HG02763 (cell line): ENCODE data around the gene ZFP36L1.

Experiments
- ATAC-seq: cut with Tn5 transposase; IDR thresholded peaks from one replicate; pipeline ENCODE4 v1.9.1; 2021; ENCODE audit warnings: mild to moderate bottlenecking, moderate library complexity; ENCODE audit not compliant: unreplicated experiment

Gene ZFP36L1

DNA sequence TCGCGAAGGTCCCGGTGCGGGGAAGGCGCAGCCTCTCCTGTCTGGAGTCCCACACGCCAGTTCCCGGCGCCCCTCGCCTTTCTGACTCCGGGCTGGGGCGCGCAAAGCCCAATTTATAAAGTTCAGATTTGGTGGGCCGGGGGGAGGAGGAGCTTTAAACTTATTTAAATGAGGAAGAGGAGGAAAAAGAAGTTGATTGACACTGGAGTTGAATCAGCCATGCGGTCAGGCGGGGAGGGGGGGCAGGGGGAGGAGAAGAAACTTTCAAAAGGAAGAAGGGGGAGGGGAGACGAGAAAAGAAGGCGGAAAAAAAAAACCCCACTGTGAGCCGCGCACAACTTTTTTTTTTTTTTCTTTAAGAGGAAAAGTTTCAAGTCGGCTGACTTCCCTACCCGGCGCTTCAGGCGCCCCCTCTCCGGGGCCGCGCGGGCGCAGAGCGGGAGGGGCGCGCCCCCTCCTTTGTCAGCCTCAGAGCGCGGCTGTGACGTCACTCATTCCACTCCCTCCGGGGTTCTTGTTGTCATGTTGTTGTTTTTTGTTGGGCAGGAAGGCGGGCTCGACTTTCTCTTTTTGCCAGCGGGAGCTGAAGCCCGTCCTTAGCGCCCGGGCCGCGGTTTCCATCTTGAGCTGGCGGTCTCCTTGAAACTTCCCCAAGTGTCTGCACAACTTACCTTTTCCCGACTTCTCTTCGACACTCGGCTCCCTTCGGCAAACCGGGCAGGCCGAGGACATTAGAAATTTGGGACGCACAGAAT is at the start of gene ZFP36L1:
ZFP36L1 (minus strand) TSS at position 89 of the 755 bp plus-strand sequence. CDS start 129 bp downstream, outside the sequence.
- peak; percentile 39 for ATAC-seq

- ATAC-seq = no peak
Measured at GRCh38 chr14:68842298-68842697, 49.4 kb upstream of the ZFP36L1 start.

GRCh38 chr14:68841016-68841809 is 48.3 kb upstream of the ZFP36L1 start:
- no peak for ATAC-seq

- ATAC-seq = no peak
Measured at GRCh38 chr14:68840454-68840853, 47.6 kb upstream of the ZFP36L1 start.

DNA sequence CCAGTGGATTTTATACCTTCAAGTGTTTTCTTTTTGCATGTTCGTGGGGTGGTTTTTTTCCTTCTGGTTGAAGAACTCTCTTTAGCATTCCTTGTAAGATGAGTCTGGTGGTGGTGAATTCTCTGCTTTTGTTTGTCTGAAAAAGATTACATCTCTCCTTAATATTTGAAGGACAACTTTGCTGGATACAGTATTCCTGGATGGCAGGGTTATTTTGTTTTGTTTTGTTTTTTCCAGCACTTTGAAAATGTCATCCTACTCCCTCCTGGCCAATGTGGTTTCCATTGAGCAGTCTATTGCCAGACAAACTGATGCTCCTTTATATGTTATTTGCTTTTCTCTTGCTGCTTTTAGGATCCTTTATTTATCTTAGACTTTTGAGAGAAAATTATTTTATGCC is 43.2 kb upstream of the ZFP36L1 start:
- no peak for ATAC-seq

- ATAC-seq = no peak
Measured at GRCh38 chr14:68834816-68835215, 41.9 kb upstream of the ZFP36L1 start.

GRCh38 chr14:68828698-68829097 is 35.8 kb upstream of the ZFP36L1 start:
- no peak for ATAC-seq

DNA sequence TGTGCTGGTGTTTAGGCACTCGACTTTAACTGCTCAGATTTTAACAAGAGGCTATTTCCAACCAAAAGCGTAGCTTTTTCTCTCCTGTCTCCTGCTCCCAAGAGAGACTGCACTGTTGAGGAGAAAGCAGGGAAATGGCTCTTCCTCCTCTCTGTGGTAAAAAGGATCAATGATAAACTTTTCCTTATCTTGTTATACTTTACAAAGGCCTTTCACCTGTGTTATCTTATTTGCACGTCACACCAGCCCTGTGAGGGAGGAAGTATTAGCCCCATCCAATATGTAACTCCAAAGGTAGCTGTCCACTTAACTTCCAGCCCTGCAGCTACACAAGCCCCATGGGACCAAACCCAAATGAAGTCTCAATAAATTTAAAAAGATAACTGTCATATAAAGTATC is 32.9 kb upstream of the ZFP36L1 start:
- ATAC-seq = no peak

- ATAC-seq = no peak
Measured at GRCh38 chr14:68824517-68825347, 31.9 kb upstream of the ZFP36L1 start.

DNA sequence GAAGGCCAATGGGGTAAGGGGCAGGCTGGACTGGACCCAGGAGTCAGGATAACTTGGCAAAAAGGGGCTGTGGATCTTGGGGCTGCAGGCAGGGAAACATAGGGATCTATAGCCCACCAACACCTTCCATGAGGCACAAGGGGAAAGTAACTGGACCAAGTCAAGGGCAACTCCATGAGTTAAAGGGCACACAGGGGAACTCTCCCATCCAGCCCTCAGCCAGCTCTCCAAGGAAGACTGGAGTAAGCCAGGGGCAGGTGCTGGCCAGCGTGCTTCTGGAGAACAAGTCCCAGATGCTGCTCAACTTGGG is 31.3 kb upstream of the ZFP36L1 start:
- no peak for ATAC-seq

GRCh38 chr14:68823434-68824206 is 30.8 kb upstream of the ZFP36L1 start:
- no peak for ATAC-seq

GRCh38 chr14:68822926-68823325 is 30.1 kb upstream of the ZFP36L1 start:
- ATAC-seq = no peak

DNA sequence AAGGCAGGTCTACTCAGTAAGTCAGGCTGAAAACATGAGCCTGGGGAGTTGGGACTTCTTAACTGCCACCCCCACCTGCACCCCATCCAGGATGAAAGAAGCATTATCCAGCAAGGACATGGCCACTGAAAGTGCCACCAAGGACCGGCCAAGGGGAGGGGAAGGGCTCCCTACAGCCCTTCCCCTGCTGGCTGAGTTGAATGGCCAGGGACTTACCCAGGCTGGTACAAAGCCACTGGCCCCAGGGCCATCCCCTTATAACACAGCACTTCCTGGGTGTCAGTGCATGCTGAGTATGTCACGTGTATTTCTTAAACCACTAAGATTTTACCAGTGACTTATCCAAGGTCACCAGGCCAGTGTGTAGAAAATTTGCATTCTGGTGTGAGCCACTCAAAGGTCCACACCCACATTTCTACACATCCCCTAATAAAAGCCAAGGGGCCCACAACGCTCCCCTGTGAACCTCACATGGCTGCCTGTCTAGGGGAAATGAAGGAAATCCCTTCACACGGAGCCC is 29.3 kb upstream of the ZFP36L1 start:
- ATAC-seq = peak; percentile 48

GRCh38 chr14:68820999-68821683 is 28.3 kb upstream of the ZFP36L1 start:
- no peak for ATAC-seq

GRCh38 chr14:68820536-68820935 is 27.7 kb upstream of the ZFP36L1 start:
- ATAC-seq = no peak

DNA sequence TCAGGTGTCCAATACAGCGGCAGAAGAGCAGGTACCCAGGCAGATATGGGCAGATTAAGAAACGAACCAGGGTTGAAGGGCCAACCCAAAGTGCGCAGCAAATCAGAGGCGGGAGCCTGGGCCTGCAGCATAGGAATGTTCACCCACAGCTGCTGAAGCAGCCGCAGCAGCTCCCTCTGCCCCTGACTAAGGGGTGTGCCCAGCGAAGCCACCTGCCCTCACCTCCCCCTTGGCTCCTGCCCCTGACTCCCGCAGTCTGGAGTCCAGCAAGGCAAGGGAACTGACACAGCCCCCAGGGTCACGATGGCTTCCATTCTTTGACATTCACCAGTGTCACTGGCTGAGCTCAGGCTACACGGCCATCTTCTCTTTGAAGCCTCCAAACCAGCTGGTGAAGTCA is 27.3 kb upstream of the ZFP36L1 start:
- no peak for ATAC-seq

DNA sequence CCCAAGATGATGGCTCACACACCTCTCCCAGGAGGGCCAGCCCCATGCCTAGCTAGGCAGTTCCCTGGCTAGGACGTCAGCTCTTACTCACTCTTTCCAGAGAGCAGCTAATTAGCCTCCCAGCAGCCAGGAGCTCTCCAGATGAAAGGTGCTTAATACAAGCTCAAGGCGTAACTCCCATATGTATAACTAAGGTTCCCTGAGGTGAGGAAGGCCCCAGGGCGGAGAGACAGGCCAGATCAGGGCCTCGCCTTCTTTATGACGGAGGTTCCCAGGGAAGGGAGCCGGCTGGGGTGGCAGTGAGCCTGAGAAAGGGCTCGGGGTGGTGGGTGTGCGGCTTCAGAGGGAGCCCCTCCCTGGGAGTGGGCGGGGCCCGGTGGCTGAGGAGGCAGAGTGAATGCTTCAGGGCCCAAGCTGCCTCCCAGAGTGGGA is 26.4 kb upstream of the ZFP36L1 start:
- no peak for ATAC-seq

DNA sequence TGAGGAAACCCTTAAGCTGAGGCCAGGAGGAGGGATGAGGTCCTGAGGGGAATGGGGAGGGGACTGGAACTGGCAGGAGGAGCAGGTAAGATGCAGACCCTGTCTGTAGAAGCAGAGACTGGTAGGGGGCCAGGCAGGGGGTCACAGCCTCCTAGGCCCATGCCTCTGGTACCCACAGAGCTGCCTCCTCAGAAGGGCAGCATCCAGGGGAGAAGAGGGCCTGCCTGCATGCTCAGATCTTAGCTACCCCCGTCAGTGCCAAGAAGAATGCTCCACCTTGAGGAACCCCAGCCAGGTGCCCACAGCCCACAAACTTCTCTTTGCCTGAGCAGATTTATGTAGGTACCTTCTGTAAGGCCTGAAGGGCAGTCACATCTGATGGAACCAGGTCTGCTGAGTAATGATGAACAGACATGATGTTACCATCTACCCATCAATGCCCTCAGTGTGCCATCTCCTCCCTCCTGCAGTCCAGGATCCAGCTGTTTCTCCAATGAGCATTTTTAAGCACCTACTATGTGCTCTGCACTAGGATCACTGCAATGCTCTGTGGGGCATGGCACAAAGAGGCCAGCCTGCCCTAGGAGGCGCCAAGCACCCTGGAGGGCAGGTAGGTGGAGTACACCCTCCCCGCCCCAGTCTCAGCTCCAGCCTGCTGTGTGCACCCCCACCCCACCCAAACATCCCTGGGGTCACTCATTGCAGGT is 24.8 kb upstream of the ZFP36L1 start:
- ATAC-seq = no peak

DNA sequence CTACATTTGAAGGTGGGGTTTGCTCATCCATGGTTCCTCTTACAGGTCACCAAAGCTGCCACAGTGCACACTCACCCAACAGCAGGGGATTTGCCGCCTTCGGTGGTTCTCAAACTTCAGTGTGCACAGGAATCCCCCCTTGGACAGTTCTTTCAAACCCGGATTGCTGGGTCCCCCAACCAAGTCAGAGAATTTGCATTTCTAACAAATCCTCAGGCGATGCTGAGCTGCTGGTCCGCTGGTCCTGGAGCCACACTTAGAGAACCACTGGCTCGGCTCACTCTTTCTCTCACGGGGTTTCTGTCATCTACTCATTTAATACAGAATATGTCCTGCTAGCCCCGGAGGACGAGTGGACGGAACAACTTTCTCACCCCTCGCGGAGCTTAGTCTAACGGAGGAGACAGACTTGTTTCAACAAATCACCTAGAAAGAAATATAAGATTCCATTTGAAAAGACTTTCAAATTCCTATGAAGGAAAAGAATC is 24.1 kb upstream of the ZFP36L1 start:
- no peak for ATAC-seq
